ENCODE data around the gene LBP.
"Not testable (repeated sequence)": the region's sequence is repeated elsewhere in the genome, so short reads cannot be mapped to it uniquely, and the experiment has no call there.

The LBP gene, protein sequence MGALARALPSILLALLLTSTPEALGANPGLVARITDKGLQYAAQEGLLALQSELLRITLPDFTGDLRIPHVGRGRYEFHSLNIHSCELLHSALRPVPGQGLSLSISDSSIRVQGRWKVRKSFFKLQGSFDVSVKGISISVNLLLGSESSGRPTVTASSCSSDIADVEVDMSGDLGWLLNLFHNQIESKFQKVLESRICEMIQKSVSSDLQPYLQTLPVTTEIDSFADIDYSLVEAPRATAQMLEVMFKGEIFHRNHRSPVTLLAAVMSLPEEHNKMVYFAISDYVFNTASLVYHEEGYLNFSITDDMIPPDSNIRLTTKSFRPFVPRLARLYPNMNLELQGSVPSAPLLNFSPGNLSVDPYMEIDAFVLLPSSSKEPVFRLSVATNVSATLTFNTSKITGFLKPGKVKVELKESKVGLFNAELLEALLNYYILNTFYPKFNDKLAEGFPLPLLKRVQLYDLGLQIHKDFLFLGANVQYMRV

DNA sequence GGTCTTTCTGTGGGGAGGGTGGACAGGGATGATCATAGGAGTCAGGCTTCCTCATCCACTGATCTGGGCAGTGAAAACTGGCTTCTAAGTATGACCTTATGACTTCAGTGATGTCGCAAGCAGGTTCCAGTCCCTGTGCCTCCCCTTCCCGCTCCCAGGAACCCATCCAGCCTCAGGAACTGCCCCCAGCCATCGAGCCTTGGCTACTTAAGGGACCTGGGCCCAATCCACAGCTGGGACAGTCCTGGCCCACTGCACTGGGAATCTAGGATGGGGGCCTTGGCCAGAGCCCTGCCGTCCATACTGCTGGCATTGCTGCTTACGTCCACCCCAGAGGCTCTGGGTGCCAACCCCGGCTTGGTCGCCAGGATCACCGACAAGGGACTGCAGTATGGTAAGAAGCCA, at the start of gene LBP:
Gene LBP (plus strand): TSS at position 236 of the 405 bp plus-strand sequence. CDS start 35 bp downstream, at position 271.
- no peak for DNase-seq

DNA sequence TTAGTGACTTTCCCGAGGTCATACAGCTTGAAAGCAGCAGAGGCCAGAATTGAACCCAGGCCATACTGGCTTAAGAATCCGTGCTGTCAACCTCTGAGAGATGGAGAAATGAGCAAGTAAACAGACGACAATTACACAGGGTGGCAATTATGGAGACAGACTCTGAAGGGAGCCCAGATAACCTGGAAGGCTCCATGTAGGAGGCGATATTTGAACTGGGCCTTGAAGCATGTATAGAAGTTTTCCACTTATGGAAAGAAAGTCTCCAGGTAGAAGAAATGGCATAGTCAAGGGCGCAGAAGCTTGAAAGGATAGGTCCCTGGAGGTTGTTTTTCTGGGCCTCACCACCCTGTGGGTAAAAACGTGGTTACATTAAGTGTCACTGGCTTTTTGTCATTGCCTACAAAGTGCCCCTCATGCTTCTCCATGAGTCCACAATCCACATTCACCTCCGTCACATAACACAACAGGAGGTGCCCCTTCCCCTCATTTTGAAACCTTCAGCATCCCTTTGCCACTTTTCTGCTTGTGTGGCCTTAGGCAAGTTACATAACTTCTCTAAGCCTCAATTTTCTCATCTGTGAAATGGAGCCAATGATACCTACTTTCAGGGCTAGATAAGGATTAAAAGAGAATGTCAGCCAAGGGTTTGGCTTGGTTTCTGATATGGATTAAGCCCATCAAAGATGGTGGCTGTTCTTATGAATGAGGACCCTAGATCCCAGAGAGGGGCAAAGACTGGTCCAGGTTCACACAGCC, 48.2 kb upstream of the LBP start:
- no peak for DNase-seq

DNA sequence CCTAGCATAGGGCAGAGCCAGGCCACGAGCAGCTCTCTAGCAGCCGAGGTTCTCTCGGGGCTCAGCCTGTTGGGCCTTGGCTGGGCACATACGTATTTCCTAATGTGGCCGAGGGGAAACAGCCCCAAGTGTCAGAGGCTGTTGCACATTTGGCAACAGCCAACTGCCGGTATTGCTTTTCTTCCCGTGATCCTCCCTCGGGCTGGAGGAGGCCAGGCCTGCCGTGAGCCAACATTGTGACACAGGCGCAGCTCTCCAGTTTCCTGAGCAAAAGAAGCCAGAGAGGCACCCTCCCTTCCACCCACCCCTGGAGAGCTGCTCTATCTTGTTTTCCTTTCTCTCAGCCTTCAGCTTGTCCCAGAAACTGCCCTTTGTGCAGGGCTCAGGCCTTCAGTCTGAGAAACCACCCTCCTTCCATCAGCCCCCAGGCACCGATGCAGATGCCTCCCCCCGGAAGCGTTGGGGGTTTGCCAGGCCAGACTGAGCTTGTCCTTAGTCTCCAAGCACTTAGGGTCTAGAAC, 47.5 kb upstream of the LBP start:
- no peak for DNase-seq

DNA sequence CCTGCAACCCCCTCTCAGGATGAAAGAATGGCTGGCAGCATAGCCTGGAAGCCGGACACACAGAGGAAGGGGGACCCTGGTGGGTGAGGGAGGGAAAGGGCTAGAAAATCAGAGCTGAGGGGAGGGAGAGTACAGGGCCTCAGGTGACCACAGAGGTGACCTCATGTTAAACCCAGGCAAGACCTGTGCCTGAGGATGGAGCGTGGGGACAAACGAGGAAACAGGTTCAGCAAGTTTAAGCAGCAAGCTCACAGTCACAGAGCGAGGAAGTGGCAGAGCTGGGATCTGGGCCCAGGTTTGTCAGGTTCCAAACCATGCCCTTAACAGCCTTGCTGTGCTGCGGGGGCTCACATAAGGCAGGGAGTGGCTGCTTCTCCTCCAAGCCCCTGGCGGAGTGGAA, 46.3 kb upstream of the LBP start:
- DNase-seq, result no peak

DNA sequence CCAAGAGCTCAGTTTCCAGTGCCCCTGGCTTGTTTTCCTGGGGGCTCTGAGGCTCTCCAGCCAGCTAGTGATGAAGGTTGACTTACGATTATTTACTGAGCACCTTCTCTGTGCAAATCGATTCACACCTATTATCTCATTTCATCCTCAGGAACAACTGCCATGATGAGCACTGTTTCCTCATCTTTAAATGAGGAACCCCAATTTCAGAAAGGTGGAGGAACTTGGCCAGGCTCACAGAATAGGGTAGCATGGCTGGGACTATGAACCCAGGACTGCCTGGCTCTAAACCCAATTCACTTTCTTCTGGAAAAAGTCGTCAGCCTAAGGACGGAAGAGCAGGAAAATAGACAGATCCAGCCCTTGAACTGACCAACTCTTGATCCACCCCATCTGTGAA, 45.8 kb upstream of the LBP start:
- DNase-seq, result no peak

DNA sequence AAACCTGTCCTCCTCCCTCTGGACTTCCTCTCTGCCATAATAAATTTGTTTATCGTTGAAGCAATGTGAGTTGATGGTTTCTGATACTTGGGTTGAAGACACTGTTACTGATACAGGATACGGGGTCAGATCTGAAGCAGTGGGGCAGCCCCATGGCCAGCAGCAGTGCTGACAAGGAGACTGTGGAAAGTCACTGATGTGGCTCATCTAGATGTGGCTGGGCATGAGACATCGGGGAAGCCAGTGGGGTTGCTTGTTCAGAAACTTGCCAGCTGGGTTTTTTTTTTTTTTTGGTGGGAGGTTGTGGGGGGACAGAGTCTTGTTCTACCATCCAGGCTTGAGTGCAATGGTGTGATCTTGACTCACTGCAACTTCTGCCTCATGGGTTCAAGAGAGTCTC, 45.0 kb upstream of the LBP start:
- DNase-seq, result no peak

DNA sequence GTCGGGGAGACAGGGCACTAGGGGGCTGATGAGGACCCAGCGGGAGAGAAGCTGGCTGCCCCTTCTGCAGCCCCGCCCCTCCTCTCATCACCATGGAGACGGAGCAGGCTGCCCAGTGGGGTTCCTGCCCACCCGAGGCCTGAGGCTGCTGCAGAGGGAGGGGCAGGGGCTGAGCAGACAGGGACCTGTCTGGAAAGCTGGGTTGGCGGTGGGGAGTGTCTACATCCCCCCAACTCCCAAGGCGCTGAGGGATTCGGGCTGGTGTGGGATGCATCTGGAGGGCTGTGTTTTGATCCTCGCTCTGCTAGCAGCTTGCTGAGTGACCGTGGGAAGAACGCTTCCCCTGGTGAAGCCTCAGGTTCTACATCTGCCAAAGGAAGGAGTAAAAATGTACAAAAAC, 43.5 kb upstream of the LBP start:
- DNase-seq, result no peak

DNA sequence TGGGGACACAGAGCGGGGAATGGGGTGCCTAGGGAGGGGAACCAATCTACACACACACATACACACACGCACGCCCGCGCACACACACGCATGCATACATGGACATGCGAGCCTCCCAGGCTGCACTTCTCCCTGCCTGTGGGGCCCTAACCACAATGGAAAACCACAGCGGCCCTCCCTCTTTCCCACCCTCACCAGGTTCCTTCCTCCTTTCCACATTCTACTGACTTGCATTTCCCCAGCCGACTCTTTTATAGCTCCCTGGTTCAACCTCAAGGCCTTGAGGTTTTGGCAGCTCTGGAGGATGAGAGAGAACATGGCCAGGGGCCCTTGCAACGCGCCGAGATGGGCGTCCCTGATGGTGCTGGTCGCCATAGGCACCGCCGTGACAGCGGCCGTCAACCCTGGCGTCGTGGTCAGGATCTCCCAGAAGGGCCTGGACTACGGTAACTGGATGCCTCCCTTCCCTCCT, 42.3 kb upstream of the LBP start, which contains the start of gene BPI:
Gene BPI (plus strand): TSS at position 249 of the 472 bp plus-strand sequence. CDS start 68 bp downstream, at position 317.
- no peak for DNase-seq

DNA sequence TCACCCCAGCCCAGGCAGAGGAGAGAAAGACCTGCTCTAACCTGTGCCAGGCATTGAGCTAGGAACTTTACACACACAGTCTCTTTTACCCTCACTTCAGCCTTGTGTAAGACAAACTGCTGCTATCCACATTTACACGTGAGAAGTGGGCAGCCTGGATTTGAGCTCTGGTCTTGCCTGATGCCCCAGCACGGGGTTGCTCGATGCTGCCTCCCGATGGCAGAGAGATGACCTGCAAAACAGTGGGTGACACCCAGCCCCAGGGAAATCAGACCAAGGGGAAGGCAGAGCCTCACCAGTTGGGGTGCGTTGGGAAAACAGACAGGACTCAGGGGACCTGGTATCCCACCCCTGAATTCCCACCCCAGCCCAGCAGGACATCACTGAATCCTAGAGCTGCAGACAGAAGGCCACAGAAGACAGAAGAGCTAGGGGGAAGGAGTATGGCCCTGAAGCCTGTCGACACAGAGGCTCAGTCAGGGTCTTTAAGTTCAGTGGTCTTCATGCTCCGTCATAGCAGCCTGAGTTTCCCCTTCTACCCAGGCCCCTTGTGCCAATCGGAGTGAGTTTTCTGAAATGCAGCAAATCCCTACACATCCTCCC, 41.3 kb upstream of the LBP start:
- DNase-seq, result peak; percentile 13

DNA sequence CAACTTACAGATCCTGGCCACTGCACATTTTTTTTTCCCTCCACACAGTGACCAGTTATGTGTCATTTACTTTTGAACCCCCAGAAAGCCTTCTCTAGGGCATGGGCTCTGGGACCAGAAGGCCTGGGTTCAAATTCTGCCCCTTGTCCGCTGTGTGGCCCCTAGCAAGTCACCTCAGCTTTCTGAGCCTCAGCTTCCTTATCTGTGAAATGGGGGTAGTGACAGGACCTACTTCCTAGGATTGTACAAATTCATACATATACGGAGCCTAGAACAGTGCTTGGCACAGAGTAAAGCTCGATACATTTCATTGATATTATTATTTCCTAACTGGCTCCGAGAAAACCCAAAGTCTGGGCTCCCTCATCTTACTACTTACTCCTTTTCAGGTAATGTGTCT, 40.7 kb upstream of the LBP start:
- no peak for DNase-seq

DNA sequence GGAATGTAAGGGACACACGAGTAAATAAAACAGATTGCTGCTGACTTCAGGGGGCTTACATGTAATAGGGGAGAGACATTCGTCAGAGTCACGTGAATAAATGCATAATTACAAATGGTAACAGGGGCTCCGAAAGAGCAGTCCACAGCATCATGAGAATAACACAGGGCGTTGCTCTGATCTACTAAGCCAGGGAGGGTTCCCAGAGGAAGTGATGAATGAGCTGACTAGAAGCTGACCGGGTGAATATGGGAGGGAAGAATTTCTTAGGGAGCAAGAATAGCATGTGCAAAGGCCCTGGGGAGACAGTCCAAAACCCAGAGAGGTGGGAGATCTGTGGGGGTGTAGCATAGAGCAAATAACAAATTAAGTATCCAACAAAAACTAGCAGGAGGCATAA, 39.9 kb upstream of the LBP start:
- DNase-seq, result no peak

DNA sequence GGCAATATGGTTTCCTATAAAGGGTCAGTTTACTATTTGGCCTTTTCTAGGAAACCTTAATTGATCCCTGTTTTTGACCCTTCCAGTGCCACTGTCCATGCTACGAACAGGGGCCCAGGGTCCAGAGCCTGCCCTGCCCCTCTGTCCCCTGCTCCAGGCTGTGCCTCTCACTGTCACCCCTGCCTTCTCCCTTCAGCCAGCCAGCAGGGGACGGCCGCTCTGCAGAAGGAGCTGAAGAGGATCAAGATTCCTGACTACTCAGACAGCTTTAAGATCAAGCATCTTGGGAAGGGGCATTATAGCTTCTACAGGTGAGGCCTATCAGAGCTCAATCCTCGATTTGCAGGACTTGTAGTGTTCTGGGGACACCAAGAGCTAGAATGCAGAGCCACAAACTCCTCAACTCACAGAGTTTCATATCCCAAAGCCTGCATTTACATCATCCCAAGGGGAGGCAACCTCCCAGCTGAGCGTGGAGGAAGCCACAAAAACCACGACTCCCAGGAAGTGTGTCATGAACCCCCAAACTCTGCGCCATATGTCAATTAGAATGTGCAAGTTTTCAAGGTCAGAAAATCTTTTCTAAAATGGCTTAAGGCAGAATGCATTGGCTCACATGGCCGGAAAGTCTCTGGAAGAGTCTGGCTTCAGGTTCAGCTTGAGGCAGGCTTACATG, 38.8 kb upstream of the LBP start:
- no peak for DNase-seq

DNA sequence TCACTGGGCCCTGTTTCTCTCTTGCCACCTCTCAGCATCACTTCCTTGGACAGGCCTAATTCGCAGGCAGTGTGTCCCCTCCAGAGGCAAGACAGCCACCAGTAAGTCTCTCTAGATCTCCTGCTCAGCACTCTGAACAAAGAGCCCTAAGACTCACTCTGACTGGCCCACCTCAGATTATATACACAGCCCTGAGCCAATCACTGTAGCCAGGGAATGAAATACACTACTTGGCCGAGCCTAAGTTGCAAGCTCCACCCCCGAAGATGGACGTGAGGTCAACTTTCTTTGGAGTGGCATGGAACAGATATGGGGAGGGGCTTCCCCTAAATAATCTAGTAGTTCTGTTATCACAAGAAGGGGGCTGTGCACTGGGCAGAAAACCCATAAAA, 38.2 kb upstream of the LBP start:
- DNase-seq, result no peak

DNA sequence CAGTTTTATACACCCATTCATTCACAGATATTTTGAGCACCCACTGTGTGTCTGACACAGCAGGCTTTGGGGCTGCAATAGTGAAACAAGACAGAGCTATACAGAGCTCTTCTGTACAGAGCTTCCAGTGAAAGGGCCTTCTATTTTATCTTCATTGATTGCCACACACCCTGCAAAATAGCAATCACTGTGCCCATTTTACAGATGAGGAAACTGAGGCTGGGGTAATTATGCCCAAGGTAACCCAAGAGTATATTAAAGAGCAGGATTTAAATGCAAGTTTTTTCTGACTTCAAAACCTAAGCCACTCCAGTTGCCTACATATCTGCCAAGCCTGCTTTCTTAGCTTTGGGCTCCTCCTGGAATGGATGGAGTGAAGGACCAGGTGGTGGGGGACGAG, 37.8 kb upstream of the LBP start:
- DNase-seq, result no peak

DNA sequence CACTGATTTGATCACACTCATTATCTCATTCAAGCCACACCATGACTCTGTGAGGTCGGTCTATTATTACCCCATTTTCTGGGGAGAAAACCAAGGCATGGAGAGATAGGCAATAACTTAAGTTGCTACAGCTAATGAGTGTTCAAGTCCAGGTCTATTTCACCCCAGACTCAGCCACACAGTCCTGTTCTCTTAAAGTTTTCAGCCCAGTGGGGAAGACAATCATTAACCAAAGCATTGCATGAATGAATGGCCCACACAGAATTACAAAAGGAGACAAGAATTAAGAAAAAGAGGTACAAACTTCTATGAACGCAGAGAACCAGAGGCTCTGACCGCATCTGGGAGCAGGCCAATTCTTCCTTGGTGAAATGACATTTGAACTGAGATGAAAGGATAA, 35.2 kb upstream of the LBP start:
- DNase-seq, result no peak

DNA sequence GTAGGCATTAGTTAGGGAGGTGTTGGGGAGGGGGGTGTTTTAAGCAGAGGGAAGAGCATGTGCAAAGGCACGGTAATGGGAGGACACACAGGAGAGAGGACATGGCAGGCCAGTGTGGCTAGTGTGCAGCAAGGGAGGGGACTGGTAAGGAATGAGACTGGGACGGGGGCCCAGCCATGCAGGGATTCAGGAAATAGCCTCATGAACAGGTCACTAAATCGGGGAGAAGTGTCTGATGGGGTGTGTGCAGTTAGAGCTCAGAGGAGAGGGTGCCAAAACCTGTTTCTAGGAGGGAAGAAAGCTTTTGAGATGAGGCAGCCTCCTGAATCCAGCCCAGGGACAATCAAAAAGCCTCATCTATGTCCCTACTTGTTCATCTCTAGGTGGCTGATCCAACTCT, 34.8 kb upstream of the LBP start:
- no peak for DNase-seq

DNA sequence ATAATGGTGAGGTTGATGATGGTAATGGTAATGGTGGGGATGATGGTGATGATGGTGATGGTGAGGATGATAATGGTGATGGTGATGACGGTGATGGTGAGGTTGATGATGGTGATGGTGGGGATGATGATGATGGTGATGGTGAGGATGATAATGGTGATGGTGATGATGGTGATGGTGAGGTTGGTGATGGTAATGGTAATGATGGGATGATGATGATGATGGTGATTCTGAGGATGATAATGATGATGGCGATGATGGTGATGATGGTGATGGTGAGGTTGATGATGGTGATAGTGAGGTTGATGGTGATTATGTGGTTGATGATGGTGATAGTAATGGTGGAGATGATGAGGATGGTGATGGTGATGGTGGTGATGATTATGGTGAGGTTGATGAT, 32.6 kb upstream of the LBP start:
- DNase-seq, result no peak

DNA sequence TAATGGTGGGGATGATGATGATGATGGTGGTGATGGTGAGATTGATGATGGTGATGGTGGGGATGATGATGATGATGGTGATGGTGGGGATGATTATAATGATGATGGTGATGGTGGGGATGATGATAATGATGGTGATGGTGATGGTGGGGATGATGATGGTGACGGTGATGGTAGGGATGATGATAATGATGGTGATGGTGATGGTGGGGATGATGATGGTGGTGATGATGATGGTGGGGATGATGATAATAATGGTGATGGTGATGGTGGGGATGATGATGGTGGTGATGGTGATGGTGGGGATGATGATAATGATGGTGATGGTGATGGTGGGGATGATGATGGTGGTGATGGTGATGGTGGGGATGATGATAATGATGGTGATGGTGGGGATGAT, 31.9 kb upstream of the LBP start:
- not testable (repeated sequence) for DNase-seq

DNA sequence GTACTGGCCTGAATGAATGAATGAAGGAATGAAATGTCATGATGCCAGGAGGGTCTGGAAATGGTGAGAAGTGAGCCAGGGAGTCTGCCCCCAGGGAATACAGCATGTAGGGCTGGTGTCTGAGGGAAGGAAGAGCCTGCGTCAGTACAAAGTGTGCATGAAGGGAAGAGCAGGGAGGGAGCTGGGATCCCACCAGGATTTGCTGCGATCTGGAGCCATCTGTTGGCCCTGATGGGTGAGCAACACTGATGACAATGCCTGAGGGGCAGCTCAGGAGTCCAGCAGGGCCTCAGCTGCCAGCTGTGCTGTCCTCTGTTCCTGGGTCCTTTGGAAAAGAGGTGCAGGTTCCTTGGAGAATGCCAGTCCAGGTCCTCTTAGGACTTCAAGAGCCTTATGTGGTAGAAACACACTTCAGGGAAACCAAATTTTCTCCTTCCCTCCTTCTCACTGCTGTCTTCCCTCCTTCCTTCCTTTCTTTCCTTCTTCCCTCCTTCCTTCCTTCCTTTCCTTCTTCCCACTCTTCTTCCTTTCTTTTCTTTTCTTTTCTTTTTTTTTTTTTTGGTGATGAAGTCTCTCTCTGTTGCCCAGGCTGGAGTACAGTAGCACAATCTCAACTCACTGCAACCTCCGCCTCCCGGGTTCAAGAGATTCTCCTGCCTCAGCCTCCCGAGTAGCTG, 30.9 kb upstream of the LBP start:
- no peak for DNase-seq

DNA sequence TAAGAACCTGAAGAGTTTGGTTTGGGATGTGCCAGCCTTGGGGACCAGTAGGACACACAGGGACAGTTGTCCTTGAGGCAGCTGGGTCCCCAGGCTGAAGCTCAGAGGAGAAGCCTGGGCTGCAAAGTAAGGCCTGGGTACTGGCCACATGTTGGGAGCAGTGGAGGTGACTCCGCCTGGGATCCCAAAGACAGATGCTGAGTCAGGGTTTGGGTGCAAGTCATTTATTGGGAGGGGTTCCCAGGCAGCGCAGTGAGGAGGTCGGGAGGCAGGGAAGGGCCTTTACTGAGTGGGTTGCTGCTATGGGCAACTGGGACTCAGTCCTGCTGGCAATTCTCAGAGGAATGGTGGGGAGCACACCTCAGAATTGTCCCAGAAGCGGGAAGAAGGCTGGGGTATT, 29.9 kb upstream of the LBP start:
- no peak for DNase-seq

DNA sequence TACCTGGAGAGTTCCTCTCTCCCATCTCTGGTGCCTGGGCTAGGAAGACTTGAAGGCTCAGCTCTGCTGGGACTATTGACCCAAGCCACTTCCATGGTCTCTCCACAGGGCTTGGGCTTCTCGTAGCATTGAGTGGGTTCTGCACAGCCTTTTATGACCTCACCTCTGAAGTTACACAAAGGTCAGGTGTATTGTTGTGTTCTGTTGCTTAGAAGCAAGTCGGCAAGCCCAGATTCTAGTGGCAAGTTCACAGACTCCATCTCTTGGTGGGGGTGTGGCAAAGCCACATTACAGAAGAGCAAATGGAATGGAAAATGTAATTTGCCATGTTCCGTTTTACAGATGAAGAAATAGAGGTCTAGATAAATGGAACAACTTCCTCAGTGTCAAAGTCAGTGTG, 28.9 kb upstream of the LBP start:
- no peak for DNase-seq

DNA sequence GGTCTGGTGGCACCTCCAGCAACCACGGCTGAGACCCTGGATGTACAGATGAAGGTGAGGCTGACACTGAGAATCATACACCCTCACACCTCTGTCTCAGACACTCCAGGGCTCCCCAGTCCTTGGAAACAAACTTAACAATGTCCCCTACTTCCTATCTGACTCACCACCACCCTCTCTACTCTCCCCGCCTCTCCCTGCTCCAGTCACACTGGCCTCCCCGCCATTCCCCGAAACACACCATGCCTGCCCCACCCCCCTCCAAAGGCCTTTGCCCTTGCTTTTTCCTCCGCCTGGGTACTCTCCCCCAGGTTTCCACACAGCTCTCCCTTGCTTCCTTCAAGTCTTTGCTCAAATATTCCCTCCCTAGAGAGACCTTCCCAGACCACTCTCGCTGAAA, 26.1 kb upstream of the LBP start:
- DNase-seq, result no peak
